NCI-H69 (cell line): ENCODE data around the gene NFAT5.
A peak's percentile ranks its signal among the peaks of the same experiment; 100 is the strongest.
"Not testable (repeated sequence)": the region's sequence is repeated elsewhere in the genome, so short reads cannot be mapped to it uniquely, and the experiment has no call there.

ENCODE experiments used
- DNase-seq: peaks from one replicate; lab custom pipeline; 2025; lab: John Stamatoyannopoulos, UW

NFAT5 gene

DNA sequence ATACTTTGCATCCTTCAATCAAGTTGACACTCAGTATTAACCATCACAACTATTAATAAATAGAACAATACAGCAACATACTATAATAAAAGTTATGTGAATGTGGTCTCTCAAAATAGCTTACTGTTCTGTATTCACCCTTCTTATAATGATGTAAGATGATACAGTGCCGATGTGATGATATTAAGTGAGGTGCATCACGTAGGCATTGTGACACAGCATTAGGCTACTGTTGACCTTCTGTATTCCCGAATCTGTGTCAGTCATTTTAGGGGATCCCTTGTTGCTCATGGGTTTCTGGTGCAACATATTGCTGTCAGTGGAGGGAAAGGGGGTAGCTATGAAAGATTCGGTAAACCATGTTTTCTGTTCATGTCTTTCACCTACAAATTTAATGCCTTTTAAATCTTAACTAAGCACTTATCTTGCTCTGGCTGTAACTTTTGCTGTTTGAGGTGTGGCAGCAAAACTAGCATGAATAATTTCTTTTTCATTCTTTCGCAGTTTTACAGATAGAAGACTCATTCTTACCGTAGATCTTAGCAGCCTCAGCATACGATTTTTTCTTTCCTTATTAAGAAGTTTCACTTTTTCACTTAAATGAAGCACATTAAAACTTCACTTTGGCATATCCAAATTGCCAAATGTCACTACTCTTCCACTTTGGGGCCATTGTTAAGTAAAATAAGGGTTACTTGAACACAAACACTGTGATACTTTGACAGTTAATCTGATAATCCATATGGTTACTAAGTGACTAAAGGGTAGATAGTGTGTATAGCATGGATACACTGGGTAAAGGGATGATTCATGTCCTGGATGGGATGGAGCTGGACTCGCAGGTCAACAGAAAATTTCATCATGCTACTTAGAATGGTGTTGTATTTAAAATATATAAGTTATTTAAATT lies 29.6 kb downstream of the NFAT5 start:
- no peak for DNase-seq

DNA sequence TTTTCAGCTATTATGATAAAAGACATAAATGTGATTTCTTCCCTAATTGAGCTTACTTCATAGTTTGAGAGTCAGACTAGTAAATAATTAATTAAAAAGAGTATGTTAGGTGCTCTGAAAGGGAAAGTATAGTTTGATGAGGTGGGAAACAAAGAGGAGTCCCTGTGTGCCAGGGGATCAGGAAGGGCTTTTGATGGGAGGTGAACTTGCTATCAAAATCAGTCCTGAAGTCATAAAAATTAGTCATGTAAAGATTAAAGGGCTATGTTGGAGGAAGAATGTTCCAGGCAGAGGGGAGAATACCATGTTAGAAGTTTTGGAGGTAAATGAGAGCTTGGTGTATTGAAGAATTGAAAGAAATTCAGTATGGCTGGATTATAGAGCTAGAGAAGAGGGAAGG lies 31.0 kb downstream of the NFAT5 start:
- no peak for DNase-seq

DNA sequence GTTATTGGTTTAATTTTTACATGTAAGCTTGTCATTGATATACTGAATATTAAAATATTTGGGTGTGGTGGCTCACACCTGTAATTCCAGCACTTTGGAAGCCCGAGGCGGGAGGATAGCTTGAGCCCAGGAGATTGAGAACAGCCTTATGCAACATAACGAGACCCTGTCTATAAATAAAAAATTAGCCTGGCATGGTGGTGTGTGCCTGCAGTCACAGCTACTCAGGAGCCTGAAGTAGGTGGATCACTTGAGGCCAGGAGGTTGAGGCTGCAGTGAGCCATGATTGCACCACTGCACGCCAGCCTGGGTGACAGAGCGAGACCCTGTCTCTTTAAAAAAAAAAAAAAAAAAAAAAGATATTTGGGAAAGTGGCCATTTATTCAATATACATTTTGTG lies 32.3 kb downstream of the NFAT5 start:
- DNase-seq: no peak

GRCh38 chr16:69599731-69600130 lies 34.0 kb downstream of the NFAT5 start:
- DNase-seq: no peak

GRCh38 chr16:69600202-69600601 lies 34.4 kb downstream of the NFAT5 start:
- DNase-seq: no peak

- DNase-seq: no peak
These were observed 35.5 kb downstream of the NFAT5 start for GRCh38 chr16:69601250-69601649.

DNA sequence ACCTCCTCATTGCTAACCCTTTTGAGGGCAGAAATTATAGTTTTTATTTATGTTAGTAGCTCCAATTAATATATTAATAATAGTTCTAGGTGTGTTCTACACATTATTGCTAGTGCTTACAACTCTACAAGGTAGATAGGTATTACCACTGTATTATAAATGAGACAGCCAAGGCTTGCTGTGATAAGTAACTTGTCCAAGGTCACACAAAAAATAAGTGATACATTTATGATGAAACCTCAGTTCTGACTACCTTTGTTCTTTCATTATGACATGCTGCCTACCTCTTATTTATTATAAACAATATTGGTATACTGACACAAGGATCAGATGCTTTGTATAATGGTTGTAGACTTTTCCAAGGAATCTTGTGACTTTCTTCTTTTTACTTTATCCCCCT lies 41.2 kb downstream of the NFAT5 start:
- no peak for DNase-seq

- DNase-seq: no peak
These were observed 41.9 kb downstream of the NFAT5 start for GRCh38 chr16:69607674-69608073.

GRCh38 chr16:69610356-69610755 lies 44.6 kb downstream of the NFAT5 start:
- DNase-seq: no peak

DNA sequence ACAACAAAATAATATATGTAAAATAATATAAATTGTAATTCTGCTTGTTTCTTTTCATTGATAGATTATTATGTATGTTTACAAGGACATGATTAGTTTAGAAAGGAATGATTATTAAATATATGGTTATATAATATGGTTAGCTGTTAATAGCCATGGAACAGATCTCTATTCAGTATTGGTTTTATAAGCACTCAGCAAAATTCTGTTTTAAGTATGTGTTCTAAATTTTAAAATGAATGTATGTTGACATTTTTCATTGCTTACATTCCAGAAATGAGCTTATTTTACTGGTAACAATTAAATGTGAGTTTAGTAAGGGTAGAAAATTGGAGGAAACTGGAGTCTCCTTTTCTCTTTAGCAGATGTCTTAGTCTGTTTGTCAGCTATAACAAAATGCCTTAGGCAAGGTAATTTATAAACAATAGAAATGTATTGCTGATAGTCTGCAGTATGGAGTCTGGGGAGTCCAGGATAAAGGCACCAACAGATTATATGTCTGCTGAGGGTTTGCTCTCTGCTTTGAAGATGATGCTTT lies 45.4 kb downstream of the NFAT5 start:
- DNase-seq: peak; percentile 68

- peak; percentile 6 for DNase-seq
These were observed 47.8 kb downstream of the NFAT5 start for GRCh38 chr16:69613378-69614154.

DNA sequence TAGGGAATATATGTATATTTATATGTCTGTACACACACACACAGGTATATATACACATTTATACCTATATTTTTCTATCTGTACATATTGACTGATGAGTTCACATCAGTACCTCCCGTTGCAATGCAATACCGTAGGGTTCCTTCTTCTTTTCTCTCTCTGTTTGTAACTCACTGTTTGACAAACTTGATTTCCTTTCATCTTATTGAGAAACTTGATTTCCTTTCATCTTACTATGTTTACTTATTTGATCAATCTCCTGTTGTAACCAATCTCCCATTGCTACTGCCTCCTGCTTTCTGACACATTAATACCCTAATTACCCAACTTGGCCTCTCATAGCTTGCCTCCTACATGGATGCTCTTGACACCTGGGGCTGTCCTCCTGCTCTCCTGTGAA lies 49.8 kb downstream of the NFAT5 start:
- DNase-seq: no peak

GRCh38 chr16:69616082-69616481 lies 50.3 kb downstream of the NFAT5 start:
- DNase-seq: no peak

GRCh38 chr16:69618307-69618706 lies 52.5 kb downstream of the NFAT5 start:
- no peak for DNase-seq

- no peak for DNase-seq
These were observed 53.0 kb downstream of the NFAT5 start for GRCh38 chr16:69618721-69619120.

DNA sequence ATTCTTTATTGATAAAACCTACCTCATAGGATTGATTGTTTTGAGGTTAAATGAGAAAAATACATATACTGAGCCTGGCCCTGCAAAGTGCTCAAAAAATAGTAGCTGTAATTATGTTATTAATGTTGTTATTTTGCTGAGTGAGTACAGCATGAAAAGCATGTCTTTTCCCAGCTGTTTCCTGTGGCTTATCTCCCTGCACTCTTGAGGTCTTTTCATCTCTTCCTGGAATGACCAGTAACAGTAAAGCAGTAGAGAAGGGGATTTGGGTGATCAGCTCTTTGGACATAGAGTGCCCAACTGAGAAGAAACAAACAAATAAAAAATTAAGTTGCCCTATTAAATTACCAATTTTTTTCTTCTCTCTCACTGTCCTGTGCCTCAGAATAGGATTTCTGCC lies 53.7 kb downstream of the NFAT5 start:
- no peak for DNase-seq

DNA sequence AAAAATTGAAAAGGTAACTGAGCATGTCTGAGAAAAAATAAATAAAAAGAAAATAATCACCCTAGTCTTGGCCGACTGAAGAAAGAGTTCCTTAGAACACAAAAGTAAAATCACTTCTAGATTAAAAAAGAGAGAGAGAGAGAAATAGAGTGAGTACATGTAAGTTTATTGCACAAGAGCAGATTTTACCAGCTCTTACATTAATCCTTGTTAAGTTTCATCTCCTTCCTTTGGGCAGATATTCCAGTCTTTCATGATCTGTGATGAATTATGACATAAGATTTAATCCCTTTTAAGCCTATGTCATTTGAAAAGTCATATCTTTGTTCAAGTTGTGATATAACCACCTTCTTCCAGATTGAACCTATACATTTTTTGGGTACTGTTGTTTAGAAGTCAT lies 54.8 kb downstream of the NFAT5 start:
- no peak for DNase-seq

DNA sequence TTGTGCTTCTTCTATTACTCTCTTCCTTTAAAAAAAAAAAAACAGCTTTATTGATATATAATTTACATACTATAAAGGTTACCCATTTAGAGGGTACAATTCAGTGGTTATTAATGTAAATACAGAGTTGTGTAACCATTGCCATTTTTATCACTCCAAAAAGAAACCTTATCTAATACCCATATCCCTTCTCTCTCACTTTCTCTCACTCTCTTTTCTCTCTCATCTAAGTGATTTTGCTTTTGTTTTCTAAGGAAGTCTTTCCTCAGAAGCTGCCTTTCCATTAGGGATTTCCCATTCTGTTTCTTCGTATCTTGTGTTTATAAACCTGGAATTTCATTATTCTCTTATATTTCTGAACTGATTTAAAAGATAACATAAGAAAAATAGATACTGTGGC lies 55.5 kb downstream of the NFAT5 start:
- DNase-seq: no peak

DNA sequence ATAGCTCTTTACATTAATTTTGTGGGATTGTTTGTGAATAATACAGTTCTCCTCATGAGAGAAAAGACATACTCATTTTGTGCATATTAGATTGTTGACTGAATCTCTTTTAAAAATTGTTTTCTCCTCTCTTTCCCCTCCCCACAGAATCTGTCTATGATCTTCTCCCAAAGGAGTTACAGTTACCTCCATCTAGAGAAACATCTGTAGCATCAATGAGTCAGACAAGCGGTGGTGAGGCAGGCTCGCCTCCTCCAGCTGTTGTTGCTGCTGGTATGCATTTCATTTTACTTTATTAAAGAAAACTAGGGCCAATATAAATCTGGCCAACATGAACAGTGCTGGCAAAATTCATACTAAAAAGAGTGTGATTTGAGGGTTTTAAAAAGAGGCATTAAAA lies 60.5 kb downstream of the NFAT5 start:
- DNase-seq: peak; percentile 7

DNA sequence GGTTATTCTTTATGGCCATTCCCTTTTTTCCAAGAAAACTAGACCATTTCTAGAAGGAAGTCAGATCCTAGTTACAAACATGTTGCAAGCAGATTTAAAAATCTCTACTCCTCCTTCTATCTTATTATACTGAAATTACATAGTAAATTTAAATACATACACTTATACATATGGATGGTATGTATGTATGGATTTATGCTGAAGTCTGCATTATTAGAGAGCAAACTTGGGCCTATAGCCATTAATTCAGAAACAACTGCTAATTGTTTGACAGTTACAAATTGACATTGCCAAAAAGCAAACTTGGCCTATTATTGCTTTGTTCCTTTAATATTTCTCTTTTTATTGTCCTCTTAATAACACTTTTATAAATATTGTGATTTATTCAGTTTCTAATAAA lies 67.1 kb downstream of the NFAT5 start:
- no peak for DNase-seq

DNA sequence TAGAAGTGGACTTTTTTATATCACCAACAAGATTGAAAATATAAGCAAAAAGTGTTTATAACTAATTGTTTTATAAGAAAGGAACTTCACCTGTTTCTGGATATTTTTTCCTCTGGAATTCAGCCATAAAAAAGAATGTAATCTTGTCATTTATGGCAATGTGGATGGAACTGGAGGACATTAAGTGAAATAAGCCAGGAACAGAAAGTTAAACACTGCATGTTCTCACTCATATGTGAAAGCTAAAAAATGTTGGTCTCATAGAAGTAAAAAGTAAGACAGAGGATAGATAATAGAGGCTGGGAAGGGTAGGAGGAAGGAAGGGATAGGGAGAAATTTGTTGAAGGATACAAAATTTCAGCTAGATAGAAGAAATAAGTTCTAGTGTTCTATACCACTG lies 67.6 kb downstream of the NFAT5 start:
- no peak for DNase-seq

DNA sequence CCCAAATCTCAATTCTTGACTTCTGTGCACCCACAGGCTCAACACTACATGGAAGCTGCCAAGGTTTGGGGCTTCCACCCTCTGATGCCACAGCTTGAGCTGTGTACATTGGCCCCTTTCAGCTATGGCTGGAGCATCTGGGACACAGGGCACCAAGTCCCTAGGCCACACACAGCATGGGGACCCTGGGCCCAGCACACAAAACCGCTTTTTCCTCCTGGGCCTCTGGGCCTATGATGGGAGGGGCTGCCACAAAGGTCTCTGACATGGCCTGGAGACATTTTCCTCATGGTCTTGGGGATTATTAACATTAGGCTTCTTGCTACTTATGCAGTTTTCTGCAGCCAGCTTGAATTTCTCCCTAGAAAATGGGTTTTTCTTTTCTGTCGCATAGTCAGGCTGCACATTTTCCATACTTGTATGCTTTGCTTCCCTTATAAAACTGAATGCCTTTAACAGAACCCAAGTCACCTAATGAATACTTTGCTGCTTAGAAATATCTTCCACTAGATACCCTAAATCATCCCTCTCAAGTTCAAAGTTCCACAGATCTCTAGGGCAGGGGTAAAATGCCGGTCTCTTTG lies 70.9 kb downstream of the NFAT5 start:
- not testable (repeated sequence) for DNase-seq
